ENCODE measurements around the gene ARHGEF28.

DNA sequence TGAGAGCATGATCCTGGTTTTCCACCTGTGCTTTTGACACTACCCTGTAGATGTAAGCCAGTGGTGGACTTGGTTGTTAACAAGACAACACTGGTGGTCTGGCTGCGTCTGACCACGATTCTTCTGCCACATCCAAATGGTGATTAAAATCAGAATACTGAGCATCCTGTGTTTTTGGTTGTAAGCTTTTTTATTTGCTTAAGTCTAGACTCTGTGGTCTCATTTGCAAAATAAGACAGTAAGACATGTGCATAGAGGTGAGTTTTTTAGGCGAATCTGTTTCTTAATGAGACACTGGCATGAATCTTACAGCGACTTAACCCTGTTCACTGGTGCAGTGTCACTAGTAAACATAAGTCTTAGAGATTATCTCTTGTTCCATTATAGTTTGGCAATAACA, 165.4 kb downstream of the ARHGEF28 start:
- TF ChIP-seq POLR2A (IDR thresholded peaks at IDR 0.05) (no peak), CTCF (IDR thresholded peaks at IDR 0.05 in 4 of 5, conservative IDR thresholded peaks at IDR 0.05 in 1 of 5) (no peak)
